ENCODE results near the gene ABL2.
"Not testable (repeated sequence)": the region's sequence is repeated elsewhere in the genome, so short reads cannot be mapped to it uniquely, and the experiment has no call there.

Gene ABL2
- 43.4 to 50.7 reads per million in 2 donors for total RNA-seq

DNA sequence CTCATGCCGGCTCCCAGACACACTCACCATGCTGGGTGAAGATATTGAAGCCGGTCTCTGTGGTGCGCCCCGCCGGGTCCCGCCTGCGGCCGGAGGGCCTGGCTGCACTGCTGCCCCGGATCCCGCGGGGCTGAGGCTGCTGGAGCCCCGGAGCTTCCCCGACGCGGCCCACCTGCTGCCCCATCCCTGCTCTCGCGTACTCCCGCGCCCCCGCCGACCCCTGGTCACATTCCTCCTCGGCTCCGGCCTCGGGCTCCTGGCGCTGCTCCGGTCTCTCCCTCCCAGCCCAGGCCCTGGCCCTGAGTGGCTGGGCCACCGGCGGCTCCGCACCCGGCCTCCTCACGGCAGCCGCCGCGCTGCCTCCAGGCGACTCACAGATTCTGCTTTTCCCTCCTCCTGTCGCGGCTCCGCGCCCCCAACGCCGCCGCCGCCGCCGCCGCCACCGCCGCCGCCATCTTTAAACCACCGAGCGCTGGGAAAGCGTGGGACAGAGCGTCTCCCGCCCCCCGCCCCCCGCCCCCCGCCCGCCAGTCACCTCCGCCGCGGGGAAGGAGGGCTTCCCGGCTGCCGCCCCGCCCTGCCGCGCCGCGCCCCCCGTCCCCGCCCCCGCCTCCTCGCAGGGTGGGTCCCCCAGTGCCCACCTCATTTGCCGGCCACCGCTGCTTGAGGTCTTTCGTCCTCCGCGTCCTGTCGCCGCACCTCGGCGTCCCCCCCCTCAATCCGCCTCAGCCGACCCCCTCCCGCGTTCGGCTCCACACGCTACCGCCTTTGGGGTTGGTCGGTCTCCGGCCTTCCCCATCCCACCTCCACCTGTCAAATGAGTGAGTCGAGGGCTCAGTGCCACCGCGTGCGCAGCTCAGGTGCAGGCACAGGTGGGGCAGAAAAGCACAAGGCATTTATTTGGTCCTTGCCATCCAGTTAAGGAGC, at the start of gene ABL2:
Gene ABL2 (minus strand): TSS at position 464 of the 927 bp plus-strand sequence. CDS start 280 bp downstream, at position 184.
- DNase-seq: peak; percentile 48

DNA sequence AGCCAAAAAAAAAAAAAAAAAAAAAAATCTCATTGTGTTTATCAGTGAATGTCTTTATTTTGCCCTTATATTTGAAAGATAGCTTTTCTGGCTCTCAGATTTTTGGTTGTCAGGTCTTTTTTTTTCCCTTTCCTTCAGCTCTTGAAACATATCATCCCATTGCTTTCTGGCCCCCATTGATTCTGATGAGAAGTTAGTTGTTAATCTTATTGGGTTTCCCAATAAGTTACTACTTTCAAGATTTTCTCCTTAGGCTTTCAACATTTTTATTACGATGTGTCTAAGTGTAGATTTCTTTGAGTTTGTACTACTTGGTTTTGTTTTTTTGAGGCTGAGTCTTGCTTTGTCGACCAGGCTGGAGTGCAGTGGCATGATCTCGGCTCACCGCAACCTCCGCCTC, 49.4 kb upstream of the ABL2 start:
- no peak for DNase-seq

- DNase-seq: not testable (repeated sequence)
Measured at GRCh38 chr1:179274424-179274823, 44.9 kb upstream of the ABL2 start.

DNA sequence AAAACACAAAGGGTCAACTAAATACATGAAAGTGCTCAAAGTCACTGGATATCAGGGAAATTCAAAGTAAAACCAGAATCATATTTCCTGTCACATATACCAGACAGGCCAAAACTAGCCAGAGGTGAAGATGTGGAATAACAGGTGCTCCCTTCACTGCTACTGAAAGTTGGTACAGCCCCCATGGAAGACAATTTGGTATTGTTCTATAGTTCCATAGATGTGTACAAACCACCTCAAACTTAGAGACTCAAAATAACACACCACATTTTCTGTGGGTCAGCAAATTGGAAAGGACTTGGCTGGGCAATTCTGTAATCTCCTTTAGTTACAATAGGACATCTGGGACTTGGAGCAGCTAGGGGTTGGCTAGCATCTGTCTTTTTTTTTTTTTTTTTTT, 39.6 kb upstream of the ABL2 start:
- DNase-seq: no peak

DNA sequence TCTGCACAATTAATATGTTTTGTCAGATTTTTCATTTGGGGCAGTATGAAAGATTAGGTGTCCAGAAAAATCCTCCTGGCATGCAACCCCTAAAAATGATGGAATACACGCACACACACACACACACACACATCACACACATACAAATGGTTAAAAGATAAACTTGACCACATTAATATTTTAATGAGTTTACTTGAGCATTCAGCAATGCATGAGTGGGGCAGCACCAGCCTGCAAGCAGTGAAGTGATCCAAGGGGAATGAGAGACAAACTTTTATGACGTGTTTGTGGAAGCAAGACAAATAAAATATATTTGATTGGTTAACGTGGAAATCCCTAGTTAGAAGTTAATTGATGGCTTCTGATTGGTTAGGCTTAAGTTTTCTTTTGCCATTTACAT, 35.0 kb upstream of the ABL2 start:
- no peak for DNase-seq

DNA sequence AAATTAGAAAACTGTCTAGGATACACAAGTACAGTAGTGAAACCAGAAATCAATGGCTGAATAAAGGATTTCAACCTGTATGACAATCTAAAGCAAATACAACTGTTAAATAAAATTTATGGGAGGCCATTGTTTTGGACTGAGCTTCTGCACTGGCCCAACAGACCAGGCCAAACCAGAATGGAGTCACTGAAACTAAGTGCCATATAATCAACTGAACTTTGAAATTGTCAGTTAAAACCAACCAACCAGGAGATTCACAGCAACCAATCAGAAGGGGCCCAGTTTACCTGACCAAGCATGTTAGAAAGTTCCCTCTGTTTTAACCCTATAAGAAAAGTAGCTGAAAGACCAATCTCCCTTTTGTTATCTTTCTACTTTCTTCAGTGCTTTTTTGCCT, 33.6 kb upstream of the ABL2 start:
- no peak for DNase-seq

DNA sequence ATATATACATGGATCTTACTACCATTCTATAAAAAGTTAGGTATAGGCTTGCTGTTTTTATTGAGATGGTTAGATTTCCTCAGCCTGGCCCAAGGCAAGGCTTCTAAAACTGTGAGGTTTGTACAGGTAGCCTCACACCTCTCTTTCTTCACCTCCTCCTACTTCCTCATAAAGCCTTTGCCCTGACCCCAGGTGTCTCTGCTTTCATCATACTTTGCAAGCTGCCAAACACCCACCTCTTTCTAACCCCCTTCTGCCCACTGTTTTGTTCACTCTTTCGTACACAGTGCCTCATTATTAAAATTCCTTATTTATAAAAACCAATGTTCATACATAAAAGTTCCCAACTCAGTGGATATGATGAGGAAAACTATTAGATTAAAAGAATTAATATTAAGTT, 32.7 kb upstream of the ABL2 start:
- no peak for DNase-seq

GRCh38 chr1:179253286-179253972, 24.0 kb upstream of the ABL2 start:
- DNase-seq: no peak

- no peak for DNase-seq
Measured at GRCh38 chr1:179252606-179253005, 23.1 kb upstream of the ABL2 start.

DNA sequence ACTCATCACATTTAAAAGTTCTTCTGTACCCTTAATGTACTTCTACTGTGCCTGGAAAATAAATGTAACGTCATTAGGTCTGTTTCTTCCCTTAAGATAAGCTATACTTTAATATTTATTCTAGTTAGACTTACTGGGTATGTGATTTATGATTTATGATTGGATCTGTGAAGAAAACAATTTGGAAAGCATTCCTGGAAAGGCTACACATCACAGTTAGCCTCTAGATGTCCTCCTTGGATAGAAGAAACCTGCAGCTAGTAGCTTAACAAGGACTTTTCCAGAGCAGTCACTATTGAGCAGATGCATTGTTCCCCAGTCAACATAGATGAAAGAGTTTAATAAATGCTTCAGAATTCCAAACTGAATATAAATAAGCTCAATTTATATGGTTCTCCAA, 22.2 kb upstream of the ABL2 start:
- DNase-seq: no peak

DNA sequence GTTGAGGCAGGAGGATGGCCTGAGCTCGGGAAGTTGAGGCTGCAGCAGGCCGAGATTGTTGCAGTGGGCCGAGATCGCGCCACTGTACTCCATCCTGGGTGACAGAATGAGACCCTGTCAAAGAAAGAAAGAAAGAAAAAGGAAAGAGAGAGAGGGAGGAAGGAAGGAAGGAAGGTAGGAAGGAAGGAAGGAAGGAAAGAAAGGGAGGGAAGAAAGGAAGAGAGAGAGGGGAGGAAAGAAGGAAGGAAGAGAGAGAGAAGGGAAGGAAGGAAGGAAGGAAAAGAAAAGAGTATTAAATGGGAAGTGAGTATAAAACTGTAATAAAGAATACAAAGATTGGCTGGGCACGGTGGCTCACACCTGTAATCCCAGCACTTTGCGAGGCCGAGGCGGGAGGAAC, 18.4 kb upstream of the ABL2 start:
- DNase-seq: no peak

DNA sequence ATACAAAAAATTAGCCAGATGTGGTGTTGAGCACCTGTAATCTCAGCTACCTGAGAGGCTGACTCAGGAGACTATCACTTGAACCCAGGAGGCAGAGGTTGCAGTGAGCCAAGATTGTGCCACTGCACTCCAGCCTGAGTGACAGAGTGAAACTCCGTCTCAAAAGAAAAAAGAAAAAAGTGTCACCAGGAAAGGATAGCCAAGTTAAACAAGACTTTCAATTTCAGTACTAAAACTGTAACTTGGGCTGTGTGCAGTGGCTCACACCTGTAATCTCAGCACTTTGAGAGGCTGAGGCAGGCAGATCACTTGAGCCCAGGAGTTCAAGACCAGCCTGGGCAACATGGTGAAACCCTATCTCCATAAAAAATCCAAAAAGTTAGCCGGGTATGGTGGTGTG, 15.9 kb upstream of the ABL2 start:
- not testable (repeated sequence) for DNase-seq

GRCh38 chr1:179241530-179242097, 12.1 kb upstream of the ABL2 start:
- DNase-seq: no peak

DNA sequence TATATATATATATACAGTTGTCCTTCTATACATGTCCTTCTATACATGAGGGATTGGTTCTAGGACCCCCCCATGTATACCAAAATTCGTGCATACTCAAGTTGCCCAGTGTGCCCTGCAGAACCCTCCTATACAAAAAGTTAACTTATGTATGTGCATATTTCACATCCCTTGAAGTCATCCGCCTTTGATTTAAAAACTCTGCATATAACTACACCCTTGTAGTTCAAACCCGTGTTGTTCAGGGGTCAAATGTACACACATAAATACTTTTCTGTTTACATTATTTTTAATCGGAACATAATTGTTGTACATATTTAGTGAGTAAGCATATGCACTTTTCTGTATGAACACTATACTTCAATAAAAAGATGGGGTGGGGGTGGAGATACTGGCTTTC, 7.7 kb upstream of the ABL2 start:
- no peak for DNase-seq

DNA sequence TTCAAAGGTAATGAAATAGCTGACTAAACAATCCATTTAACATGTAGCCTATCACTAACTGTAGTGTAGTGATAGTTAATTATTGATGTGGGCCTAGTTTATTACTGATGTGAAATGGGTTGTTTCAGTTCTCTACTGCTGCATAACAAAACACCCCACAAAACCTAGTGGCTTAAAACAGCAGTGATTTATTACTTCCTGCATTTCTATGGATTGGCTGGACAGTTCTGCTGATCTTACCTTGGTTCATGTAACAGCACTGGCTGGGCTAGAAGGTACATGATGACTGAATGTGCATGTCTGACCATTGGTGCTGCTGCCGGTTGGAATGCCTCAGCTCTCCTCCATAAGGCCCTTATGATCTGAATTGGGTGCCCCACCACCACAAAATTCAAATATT, 5.4 kb upstream of the ABL2 start:
- no peak for DNase-seq

GRCh38 chr1:179231923-179232322, 2.4 kb upstream of the ABL2 start:
- no peak for DNase-seq

DNA sequence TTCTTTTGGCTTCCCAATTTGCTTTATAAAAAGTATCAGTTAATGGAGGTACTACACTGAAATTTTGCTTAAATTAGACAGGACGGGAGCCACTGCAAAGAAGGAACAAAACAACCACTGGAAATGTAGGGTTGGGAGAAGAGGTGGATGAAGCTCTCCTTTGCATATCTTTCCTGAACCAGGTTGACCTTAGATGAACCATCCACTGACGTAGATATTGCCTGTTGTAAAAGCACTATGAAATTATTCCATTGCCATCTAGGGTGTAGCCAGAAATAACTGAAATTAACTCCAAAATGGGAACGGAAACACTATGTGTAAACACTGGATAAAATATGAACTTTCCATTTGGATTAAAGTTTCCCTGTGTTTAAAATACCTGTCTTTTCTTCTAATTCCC, 1.2 kb upstream of the ABL2 start:
- no peak for DNase-seq

GRCh38 chr1:179230251-179230650, 774 bp upstream of the ABL2 start:
- DNase-seq: no peak

- DNase-seq: peak; percentile 14
Measured at GRCh38 chr1:179228783-179229213, 679 bp downstream of the ABL2 start.

DNA sequence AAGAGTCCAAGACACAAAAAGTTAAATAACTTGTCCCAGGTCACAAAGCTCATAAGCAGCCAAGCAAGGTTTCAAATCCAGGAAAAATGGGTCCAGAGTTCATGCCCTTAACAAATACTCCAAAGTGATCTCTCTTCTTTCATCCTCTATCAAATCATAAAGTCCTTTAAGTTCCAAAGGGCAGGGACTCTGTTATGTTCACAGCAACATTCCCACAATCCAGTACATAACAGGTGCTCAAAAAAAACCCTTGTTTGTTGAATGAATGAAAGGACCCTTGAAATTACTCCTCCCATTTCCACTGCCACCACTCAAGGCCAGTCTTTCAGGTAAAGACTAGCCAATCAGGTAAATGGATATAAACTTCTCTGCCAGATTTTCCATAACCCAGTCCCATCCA, 2.7 kb downstream of the ABL2 start:
- DNase-seq: no peak

DNA sequence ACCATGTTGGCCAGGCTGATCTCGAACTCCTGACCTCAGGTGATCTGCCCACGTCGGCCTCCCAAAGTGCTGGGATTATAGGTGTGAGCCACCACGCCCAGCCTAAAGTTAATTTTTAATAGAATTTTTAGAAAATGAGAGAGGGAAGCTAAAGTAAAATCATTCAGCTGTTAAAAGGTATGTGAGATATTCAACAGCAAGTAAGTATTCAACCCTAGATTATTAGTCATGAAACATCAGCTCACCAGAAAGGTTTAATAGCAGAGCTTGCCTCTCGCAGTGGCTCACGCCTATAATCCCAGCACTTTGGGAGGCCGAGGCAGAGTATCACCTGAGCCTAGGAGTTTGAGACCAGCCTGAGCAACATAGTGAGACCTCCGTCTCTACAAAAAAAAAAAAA, 5.0 kb downstream of the ABL2 start:
- not testable (repeated sequence) for DNase-seq

DNA sequence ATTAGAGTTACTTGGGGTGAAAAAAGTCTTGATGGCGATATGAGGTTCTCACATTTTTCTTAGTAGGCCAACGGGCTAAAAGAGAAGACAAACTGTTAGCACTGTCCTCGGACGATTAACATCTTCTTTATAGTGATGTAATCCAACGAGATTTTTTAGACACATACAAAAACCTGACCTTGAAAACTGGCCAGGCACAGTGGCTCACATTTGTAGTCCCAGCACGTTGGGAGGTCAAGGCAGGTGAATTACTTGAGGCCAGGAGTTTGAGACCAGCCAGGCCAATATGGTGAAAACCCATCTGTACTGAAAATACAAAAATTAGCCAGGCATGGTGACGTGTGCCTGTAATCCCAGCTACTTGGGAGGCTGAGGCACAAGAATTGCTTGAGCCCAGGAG, 8.4 kb downstream of the ABL2 start:
- not testable (repeated sequence) for DNase-seq

DNA sequence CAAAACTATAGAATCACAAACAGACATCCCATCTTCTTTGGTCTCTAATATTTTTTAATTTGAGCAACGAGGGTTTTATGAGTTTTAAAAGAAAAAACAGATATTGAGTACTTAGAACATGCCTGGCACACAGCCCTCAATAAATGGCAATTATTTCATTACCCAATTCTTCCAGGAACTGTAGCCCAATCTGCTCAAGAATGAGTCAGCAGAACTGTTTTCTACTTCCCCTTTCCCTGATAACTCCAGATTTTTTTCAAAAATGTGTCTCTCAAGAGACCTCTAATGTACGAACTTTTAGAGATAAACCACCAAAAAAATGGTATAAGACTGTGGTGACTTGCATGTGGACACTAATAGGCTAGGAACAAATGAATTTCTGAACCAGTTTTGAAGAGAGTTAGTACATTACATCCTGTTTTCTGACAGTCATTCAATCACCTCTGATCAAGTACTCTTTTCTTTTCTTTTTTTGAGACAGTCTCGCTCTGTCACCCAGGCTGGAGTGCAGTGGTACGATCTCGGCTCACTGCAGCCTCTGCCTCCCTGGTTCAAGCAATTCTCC, 11.5 kb downstream of the ABL2 start:
- DNase-seq: no peak
